Esophagus muscularis mucosa (tissue), 4 donors: ENCODE measurements around the gene FBXW9. TPM values are rescaled to one million over a fixed set of nuclear protein-coding genes. Genes with fewer than 3 reads are reported as not detected.

ENCODE experiments used
- DNase-seq: peaks from one replicate; pipeline ENCODE4 v3.0.0-alpha.2; 2017; ENCODE audit errors: extremely low spot score
- H3K27ac ChIP-seq, 4 donors: fragments of 200-600 bp; sonication (generic); replicated peaks in 1 of 4; 1 replicate in 3 of 4; 2 replicates in 1 of 4; pipeline ENCODE4 v1.5.1; 2016 to 2019; ENCODE audit warnings: mild to moderate bottlenecking in 1 of 4
- H3K27me3 ChIP-seq, 4 donors: fragments of 200-600 bp; sonication (generic); one replicate each; pipeline versions ENCODE4 v1.5.1 to v1.6.0; 2016 to 2019
- H3K36me3 ChIP-seq, 4 donors: fragments of 200-600 bp; sonication (generic); one replicate each; pipeline ENCODE4 v1.5.1; 2016 to 2019
- H3K4me1 ChIP-seq, 4 donors: fragments of 200-600 bp; sonication (generic); one replicate each; pipeline ENCODE4 v1.5.1; 2016 to 2019
- H3K4me3 ChIP-seq, 4 donors: fragments of 200-600 bp; sonication (generic); 1 replicate in 2 of 4; 2 replicates in 2 of 4; pipeline ENCODE4 v1.5.1; 2016 to 2019; ENCODE audit warnings: mild to moderate bottlenecking in 4 of 4, moderate library complexity in 1 of 4
- H3K9me3 ChIP-seq, 4 donors: fragments of 200-600 bp; sonication (generic); 1 replicate in 3 of 4; 2 replicates in 1 of 4; pipeline ENCODE4 v1.5.1; 2016 to 2019
- CTCF ChIP-seq, 3 experiments: fragments of 200-600 bp in 2 of 3; fragments of 450-650 bp in 1 of 3; sonication (generic) in 2 of 3; IDR thresholded peaks; one replicate each; pipeline ENCODE4 v1.5.1; 2017 to 2019; ENCODE audit warnings: antibody characterized with exemption in 3 of 3, mild to moderate bottlenecking in 2 of 3, moderate library complexity in 1 of 3
- EP300 ChIP-seq: sonication (generic); formaldehyde crosslinking; IDR thresholded peaks from one replicate; pipeline ENCODE4 v1.6.1; 2017; ENCODE audit warnings: antibody characterized with exemption
- POLR2A ChIP-seq: fragments of 450-650 bp; IDR thresholded peaks from one replicate; pipeline ENCODE4 v1.6.1; 2017; ENCODE audit warnings: antibody characterized with exemption, moderate library complexity, mild to moderate bottlenecking, low read depth
- POLR2AphosphoS5 ChIP-seq, 2 donors: sonication (generic); formaldehyde crosslinking; IDR thresholded peaks; one replicate each; pipeline ENCODE4 v1.6.1; 2017; ENCODE audit warnings: antibody characterized with exemption in 2 of 2
- WGBS: methylation state at CpG from one replicate; pipeline ENCODE4 v1.1.5; 2018; 5-methylcytosine and 5-hydroxymethylcytosine counted together
- intact Hi-C: fragments of 100-400 bp; cut with DNase I; formaldehyde crosslinking; loops from one replicate; pipeline ENCODE4 v1.15.1; 2023
- total RNA-seq, 4 donors: library from RNA; depleted of rRNA; stranded (reverse); fragments of >200 nt; gene quantifications; one replicate each; pipeline versions ENCODE4 v1.1.0 to v1.2.1, GENCODE V29; 2016

FBXW9 gene
- total RNA-seq, 4 donors from 2014 or later = 4.3 to 10.6 (median 7.5) TPM

GRCh38 chr19:12676384-12676792 lies 20.0 kb downstream of the FBXW9 start:
- peak; percentile 93 for DNase-seq
- TF ChIP-seq POLR2A (no peak), POLR2AphosphoS5 (IDR thresholded peaks at IDR 0.05) (no peak), EP300 (no peak), CTCF (IDR thresholded peaks at IDR 0.05) (peak; percentile 71 to 86 (median 73))
- peaks cover 13 to 33% (median 25%) of the 10 kb centered on the region in 4 donors for H3K4me1 ChIP-seq
- H3K36me3 ChIP-seq = peaks cover 59 to 87% (median 79%) of the 10 kb centered on the region in 4 donors
- H3K27ac ChIP-seq = peak overlapping the region in 1 of 4 donors; percentile 4
- H3K4me3 ChIP-seq = no peak overlapping the region
- H3K9me3 ChIP-seq = no peaks in the 10 kb centered on the region
- 23% methylated on average over 4 of the region's 4 CpGs for WGBS
- intact Hi-C loops = no loop called here
- no peaks in the 10 kb centered on the region for H3K27me3 ChIP-seq

GRCh38 chr19:12675940-12676339 lies 20.5 kb downstream of the FBXW9 start:
- H3K36me3 ChIP-seq = peaks cover 59 to 88% (median 79%) of the 10 kb centered on the region in 4 donors

GRCh38 chr19:12675399-12675798 lies 21.0 kb downstream of the FBXW9 start:
- Histone ChIP-seq H3K9me3 (no peaks in the 10 kb centered on the region), H3K36me3 (peaks cover 59 to 88% (median 79%) of the 10 kb centered on the region in 4 donors), H3K27ac (no peak overlapping the region), H3K4me1 (peaks cover 13 to 36% (median 26%) of the 10 kb centered on the region in 4 donors), H3K4me3 (no peak overlapping the region), H3K27me3 (no peaks in the 10 kb centered on the region)
- 95% methylated on average over 10 of the region's 10 CpGs for WGBS
- DNase-seq = no peak
- intact Hi-C loops = no loop called here
- TF ChIP-seq EP300 (no peak), POLR2AphosphoS5 (IDR thresholded peaks at IDR 0.05) (no peak), CTCF (IDR thresholded peaks at IDR 0.05) (no peak), POLR2A (no peak)

More at GRCh38 chr19:12675940-12676339, 20.5 kb downstream of the FBXW9 start:
- H3K4me3 ChIP-seq = no peak overlapping the region
- no peak for DNase-seq
- intact Hi-C loops = no loop called here
- no peak for TF ChIP-seq POLR2A
- no peak for TF ChIP-seq EP300
- TF ChIP-seq POLR2AphosphoS5 (IDR thresholded peaks at IDR 0.05) = no peak
- TF ChIP-seq CTCF (IDR thresholded peaks at IDR 0.05) = no peak
- H3K27ac ChIP-seq = no peak overlapping the region
- no peaks in the 10 kb centered on the region for H3K9me3 ChIP-seq
- peaks cover 13 to 36% (median 26%) of the 10 kb centered on the region in 4 donors for H3K4me1 ChIP-seq
- WGBS = 70% methylated on average over 2 of the region's 15 CpGs
- H3K27me3 ChIP-seq = no peaks in the 10 kb centered on the region

GRCh38 chr19:12672744-12673143 lies 23.7 kb downstream of the FBXW9 start:
- H3K9me3 ChIP-seq = no peaks in the 10 kb centered on the region
- H3K27me3 ChIP-seq = no peaks in the 10 kb centered on the region
- peaks cover 20 to 45% (median 37%) of the 10 kb centered on the region in 4 donors for H3K4me1 ChIP-seq
- peaks cover 36 to 66% (median 57%) of the 10 kb centered on the region in 4 donors for H3K36me3 ChIP-seq
- H3K4me3 ChIP-seq = no peak overlapping the region
- TF ChIP-seq POLR2AphosphoS5 (IDR thresholded peaks at IDR 0.05) (no peak), POLR2A (no peak), EP300 (no peak)
- DNase-seq = no peak
- WGBS = 84% methylated on average over 3 of the region's 10 CpGs
- no peak overlapping the region for H3K27ac ChIP-seq
- intact Hi-C loops = loop anchor here (1.0 to 5.0 kb wide), 2 partner anchors 50 to 108 kb away; partner anchors contain the start of gene TNPO2

GRCh38 chr19:12670159-12670928 lies 26.1 kb downstream of the FBXW9 start:
- Histone ChIP-seq H3K27ac (peak overlapping the region; percentile 89 to 94 (median 92)), H3K36me3 (peaks cover 20 to 42% (median 35%) of the 10 kb centered on the region in 4 donors), H3K4me3 (peak overlapping the region; percentile 66 to 92 (median 72)), H3K4me1 (peaks cover 38 to 55% (median 47%) of the 10 kb centered on the region in 4 donors), H3K9me3 (no peaks in the 10 kb centered on the region), H3K27me3 (no peaks in the 10 kb centered on the region)
- TF ChIP-seq CTCF (IDR thresholded peaks at IDR 0.05) (no peak), POLR2A (no peak), EP300 (no peak), POLR2AphosphoS5 (IDR thresholded peaks at IDR 0.05) (no peak)
- no peak for DNase-seq
- intact Hi-C loops = loop anchor here (5.0 kb wide), 1 partner anchor 52 kb away; the partner anchor contains the start of gene TNPO2
- 40% methylated on average over 14 of the region's 26 CpGs for WGBS
